GM18502 (cell line): ENCODE data around the gene RRP8.

Experiments
- ATAC-seq: cut with Tn5 transposase; IDR thresholded peaks from one replicate; pipeline ENCODE4 v1.9.1; 2021; ENCODE audit warnings: mild to moderate bottlenecking; ENCODE audit not compliant: unreplicated experiment, poor library complexity

RRP8 gene

DNA sequence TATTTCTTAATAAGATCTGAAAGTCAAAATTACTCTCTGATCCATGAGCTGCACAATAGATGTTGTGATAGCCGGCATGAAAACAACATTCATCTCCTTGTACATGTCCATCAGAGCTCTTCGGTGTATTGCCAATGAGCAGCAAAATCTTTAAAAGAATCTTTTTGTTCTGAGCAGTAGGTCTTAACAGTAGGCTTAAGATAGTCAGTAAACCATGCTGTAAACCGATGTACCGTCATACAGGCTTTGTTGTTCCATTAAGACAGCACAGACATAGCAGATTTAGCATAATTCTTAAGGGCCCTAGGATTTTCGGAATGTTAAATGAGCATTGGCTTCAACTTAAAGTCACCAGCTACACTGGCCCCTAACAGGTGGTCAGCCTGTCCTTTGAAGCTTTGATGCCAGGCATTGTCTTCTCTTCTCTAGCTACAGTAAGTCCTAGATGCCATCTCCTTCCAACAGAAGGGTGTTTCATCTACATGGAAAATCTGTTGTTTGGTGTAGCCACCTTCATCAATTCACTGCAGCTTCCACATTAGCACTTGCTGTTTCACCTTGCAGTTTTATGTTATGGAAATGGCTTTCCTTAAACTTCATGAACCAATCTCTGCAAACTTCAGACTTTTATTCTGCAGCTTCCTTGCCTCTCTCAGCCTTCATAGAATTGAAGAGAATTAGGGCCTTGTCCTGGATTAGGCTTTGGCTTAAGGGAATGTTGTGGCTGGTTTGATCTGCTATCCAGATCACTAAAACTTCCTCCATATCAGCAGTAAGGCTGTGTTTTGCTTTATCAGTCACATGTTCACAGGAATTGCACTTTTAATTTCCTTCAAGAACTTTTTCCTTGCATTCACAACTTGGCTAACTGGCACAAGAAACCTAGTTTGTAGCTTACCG lies 28.4 kb downstream of the RRP8 start:
- ATAC-seq, result no peak

DNA sequence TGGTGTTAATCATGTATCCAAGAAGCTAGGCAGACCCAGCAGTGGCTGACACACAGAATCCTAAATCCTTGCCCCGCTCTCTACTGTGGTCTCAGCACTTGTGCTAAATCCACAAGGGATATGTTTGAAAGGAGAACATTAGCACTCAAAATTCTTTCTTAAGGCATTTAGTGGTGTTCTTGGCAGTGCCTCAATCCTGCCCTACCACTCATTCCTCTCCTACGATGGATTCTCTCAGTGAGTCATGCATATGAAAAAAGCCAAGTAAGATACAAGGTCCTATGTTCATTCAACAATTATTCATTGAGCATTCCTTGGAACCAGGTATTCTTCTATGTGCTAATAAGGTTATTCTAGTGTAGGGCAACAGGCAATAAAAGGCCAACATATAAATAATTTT lies 31.2 kb downstream of the RRP8 start:
- no peak for ATAC-seq

DNA sequence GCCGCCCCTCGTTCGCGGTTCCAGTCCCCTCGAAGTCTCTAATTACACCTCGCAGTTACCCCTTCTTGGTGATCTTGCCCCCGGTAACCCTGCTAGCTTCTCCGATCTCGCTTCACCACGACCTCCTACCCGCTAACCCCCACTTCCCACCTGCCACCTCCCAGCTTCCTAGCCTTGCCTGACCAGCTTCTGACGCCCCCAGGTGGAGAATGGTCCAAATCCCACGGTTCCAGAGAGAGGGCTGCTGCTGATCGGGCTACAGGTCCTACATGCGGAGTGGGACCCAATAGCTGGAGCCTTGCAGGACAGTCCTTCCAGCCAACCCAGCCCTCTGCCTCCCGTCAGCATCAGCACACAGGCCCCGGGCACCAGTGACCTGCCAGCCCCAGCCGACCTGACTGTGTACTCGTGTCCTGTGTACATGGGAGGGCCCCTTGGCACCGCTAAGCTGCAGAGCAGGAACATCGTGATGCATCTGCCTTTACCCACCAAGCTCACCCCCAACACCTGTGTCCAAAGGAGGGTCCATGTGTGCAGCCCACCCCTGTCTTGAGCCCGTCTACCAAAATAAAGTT lies 31.9 kb downstream of the RRP8 start:
- ATAC-seq, result no peak

DNA sequence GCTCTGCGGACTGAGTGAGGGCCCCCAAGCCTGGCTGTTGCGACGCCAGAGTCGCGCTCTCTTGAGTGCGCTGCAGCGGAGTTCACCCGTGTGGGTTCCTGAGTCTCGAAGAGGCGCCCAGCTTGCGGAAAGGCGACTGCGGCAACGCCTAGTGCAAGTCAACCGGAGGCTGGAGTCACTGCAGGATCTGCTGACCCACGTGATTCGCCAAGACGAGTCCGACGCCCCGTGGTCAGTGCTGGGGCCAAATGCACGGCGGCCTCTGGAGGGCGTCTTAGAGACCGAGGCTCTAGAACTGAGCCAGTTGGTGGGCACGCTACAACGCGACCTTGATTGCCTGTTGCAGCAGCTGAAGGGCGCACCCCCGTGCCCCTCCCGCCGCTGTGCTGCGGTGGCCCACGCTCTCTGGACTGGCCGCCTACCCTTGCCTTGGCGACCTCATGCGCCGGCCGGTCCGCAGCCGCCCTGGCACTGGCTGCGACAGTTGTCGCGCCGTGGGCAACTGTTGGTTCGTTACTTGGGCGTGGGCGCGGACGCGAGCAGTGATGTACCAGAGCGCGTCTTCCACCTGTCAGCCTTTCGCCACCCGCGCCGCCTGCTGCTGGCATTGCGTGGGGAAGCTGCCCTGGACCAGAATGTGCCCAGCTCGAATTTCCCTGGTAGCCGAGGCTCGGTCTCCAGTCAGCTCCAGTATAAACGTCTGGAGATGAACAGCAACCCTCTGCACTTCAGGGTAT lies 32.6 kb downstream of the RRP8 start:
- ATAC-seq, result no peak

DNA sequence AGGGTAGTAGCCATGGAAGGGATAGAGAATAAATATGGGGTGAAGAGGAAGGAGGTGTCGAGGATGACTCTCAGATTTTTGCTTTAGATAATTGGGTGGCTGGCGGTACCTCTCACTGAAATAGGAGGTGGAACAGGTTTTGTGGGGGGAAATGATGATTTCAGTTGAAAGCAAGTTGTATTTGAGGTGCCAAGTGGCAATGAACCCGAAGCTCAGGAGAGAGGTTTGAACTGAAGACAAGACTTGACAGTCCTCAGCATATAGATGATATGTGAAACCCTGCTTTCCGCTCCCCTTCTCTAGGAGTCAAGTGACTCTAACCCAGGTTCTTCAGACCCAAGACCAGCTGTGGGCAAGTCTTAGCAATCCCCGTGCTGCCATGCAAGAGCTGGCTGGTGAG lies 33.7 kb downstream of the RRP8 start:
- no peak for ATAC-seq

DNA sequence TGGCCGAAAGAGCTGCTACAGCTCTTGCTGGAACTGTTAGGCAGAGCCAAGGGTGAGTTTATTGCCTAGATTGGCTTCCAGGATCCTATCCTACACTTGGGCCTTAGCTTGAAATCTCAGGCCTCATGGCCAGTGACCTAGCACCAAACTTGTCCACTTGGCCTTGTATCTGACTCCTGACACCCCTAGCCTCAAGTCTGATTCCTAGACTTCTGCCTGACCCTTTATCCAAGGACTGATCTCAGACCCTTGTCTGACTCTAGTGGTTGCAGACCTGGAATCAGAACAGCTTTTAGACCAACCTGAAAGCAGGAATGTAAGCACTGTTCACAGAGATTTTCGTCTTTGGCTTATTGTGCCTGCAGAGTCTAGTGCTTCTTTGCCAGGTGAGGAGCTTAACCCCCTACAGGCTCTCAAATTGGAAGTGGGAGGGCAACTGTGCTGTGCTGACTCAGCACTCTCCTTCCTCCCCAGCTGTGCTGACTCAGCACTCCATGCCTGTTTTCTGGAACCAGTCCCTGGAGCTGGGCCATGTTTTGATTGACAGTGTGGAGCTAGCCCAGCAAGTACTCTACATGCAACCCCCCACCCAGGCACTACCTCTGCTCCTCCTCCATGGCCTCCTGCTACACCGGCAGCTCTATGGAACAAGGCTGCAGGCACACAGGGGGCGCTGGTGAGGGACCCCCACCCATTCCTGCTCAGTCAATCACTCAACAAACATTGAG lies 35.1 kb downstream of the RRP8 start:
- no peak for ATAC-seq

DNA sequence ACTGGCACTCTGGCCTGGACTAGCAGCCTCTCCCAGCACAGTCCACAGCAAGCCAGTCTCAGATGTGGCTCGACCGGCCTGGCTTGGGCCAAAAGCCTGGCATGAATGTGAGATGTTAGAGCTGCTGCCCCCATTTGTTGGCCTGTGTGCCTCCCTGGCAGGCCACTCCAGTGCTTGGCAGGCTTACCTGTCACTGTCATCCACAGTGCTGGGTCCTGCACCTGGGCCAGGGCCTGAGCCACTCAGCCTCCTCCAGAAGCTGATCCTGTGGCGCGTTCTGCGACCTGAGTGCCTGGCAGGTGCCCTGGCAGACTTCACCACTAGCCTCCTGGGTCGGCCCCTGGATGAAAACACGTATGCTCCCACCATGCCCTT lies 36.1 kb downstream of the RRP8 start:
- no peak for ATAC-seq

DNA sequence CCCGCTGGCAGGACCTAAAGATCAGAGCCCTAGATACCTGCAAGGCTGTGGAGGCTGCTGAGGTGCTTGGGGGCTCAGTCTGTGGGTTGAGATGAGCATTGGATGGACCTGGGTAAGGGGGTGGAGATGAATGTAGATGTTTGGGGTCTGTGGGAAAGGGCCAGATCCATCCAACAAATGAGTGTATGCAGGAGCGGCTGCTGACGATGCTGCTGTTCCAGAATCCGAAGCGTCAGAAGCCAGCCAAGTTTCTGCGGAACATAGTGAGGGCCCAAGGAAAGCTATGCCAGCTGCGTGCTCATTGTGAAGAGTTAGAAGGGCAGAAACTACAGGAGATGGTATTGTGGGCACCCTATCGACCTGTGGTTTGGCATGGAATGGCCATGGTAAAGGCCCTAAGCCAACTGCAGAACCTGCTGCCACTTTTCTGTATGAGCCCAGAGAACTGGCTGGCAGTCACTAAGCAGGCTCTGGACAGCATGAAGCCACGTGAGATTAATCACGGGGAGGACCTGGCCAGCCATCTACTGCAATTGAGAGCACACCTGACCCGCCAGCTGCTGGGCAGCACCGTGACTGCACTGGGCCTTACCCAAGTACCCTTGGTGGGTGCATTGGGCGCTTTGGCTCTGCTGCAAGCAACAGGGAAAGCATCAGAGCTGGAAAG lies 36.6 kb downstream of the RRP8 start:
- ATAC-seq, result no peak

DNA sequence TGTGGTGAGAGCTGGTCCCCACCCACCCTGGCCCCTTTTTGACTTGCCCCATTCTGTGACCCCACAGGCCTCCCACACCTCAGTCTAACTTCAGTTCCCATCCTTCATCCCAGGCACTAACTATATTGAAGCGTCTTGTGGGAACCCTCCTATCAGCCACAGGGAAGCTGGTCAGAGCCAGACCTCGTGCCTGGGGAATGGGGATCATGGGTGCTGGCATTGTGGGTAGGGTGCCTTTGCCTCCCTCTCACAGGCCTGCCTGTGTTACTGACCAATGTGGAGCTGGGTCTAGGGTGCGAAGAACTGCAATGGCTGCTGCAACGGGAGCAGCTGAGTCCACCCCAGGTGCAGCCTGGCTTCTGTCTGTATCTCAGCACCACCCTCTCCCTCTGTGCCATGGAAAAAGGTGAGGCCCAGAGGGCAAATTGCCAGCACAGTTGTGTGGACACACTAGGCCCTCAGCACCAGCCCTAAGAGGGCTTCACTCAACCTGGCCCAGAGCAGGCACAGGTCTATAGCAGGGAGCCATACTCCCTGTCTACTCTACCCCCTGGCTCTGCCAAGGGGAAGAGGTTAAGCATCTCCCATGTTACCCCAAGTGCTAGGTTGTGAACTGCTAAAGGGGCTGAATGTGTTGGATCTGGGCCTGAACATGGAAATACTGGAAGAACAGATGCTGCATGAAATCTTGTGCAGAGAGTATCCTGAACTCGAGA lies 37.3 kb downstream of the RRP8 start:
- no peak for ATAC-seq

DNA sequence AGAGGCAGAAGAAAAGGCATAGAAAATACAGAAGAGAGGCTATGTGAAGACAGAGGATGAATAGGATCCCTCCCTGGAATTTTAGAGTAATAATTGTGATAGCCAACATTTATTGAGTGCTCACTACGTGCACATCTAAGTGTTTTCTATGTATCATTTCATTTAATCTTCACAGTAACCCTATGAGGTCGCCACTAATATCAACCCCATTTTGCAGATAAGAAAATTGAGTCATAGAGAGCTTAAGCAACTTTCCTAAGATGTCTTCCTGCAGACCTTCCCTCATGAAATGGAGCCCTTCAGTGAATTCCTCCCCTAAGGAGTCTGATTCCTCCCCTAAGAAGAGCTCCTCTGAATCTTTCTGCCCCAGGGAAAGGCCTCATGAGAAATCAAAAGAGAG lies 38.1 kb downstream of the RRP8 start:
- ATAC-seq, result no peak

DNA sequence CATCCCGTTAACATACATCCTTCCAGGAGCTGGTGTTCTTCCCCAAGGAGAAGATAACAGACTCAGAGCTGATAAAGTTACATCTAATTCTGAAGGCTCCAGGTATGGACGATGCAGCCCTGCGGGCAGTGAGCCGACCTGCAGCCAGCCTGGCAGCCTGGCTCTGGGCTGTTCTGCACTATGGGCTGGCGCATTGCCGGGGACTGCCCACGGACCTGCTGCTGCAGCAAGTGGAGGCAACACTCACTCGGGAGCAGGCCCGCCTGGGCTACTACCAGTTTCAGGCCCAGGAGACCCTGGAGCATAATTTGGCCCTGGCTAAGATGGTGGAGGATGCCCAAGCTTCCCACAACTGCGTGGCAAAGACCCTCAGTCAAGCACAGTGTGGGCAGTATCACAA lies 39.7 kb downstream of the RRP8 start:
- no peak for ATAC-seq

DNA sequence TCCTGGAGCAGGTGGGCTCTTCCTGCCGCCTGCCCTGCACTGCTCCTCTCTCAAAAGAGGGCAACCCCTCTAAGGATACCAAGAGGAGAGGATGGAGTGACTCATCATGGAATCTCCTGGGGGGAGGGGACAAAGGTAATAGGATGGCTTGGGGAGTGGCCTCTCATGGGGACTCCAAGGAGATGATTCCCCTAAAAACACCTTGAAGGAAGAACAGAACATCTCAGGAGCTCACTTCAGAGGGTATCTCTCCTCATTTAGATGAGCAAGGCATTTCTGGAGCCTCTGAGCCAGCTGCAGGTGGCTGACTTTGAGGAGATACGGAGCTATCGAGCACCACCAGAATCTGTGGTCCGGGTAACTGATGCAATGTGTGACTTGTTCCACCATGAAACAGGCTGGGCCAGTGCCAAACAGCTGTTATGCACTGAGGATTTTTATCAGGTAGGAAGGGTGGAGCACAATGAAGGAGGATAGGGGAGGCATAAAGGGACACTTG lies 40.2 kb downstream of the RRP8 start:
- no peak for ATAC-seq

DNA sequence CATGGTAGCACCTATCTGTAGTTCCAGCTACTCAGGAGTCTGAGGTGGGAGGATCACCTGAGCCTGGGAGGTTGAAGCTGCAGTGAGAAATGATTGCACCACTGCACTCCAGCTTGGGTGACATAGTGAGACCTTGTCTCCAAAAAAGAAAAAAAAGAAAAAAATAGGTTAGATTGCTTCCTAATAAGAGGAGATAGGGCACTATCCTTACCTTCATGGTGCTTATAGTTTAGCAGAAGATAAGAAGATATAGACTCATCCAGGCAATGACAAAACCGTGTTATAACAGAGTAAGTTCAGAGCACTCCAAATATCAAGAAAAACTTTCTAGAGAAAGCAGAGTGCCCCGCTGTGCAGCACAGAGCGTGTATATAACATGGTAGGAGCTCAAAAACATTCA lies 42.1 kb downstream of the RRP8 start:
- ATAC-seq, result no peak

DNA sequence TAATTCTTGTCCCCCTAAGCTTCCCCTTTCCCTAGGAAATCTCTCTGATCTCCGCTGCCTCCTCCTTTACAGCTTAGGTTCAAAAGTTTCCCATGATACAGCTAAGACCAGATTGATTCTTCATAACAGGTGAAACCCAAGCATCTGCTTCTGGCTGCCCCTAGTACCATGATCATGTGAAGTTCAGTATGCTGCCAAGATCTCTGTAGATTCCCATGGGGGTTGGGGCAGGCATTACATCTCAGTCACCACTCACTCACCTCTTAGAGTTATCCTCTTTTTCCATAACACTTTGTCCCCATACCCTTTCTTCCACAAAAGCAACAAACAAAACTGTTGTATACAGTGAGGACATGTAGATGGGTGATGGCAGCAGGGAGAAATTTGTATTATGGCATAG lies 44.0 kb downstream of the RRP8 start:
- ATAC-seq, result no peak

DNA sequence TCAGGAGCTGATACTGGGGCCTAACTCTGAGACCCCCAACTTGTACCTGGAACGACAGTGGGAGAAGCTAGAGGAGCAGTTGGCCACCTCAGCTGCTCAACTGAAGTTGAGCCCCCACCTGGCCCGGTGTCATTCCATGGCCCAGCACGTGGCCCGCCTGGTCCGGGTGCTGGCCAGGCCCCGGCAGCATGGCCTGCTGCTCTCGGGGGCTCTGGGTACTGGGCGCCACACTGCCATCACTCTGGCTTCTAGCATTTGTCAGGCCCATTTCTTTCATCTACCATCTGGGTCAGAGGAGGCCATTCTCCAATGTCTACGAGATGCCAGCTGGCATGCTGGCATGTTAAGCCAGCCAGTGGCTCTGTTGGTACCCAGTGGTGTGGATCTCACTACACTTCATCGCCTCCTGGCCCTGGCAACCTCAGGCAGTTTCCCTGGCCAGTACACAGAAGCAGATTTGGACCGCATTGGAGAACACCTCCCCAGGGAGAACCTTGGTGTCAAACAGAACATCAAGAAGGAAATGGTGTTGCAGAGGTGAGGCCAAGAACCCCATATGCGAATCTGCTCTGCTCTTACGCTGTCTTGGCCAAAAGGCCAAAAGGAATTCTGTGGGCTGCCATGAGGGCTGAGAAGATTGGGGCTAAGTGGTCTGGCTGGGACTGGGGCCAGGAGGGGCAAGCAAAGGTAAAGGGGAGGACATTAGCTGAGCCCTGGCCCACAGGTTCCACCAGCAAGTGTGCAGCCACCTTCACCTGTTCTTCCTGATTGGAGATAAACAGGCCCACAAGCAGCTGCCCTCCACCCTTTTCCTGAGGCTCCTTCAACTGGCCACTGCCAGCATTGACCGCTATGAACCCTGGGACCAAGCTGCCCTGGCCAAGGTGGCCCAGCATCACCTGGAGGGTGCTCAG lies 45.4 kb downstream of the RRP8 start:
- no peak for ATAC-seq

DNA sequence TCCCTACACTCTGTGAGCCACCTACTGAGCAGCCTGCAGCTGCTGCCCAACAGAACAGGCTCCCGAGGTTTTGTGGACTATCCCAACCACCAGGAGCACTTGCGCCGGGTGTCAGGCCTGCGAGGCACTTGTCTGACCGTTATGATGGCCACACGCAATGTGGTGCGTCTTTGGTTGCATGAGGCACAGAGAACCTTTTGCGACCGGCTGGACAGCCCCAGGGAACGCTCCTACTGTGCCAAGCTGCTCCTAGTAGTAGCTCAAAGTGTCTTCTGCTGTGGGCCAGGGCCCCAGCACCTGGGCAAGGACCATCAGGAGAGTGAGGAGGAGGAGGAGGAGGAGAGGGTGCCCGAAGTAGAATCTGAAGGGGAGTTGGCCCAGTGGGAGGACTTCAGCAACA lies 46.4 kb downstream of the RRP8 start:
- ATAC-seq, result no peak

DNA sequence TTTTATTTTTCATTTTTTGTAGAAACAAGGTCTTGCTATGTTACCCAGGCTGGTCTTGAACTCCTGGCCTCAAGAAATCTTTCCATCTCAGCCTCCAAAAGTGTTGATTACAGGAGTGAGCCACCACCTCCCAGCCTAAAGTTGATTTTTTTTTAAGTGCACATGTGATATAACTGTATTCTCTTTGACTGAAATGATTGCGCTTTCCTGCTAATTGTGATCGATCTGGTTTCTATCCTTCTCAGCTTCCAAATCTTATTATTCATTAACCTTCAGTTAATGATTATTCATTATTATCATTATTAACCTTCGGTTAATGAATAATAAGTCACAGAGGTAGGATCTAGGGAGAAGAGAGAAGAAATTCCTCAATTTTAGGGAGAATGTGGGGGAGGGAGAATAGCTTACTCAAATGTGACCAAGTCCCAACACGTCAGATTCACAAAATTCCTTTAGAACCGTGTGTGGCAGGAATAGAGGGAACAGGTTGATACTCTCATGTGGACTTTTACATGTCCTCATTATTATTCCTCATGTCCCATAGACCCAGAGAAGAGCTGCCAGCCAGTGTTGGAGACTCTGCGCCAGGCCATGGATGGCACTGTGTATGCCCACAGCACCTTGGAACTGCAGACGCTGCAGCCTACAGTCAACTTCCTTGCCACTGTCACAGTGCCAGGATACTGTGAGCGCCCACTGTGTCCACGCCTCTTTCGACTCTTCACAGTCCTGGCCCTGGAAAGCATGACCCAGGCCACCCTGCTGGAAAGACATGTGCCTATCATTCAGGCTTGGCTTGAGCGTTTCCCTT lies 47.1 kb downstream of the RRP8 start:
- ATAC-seq, result no peak
